Endothelial cell (in vitro differentiated cells): Measurements from ENCODE around the gene MARCHF10. TPM values are rescaled to one million over a fixed set of nuclear protein-coding genes. Genes with fewer than 3 reads are reported as not detected.
"Not testable (repeated sequence)": the region's sequence is repeated elsewhere in the genome, so short reads cannot be mapped to it uniquely, and the experiment has no call there.

ENCODE experiments used
- DNase-seq: peaks from one replicate; pipeline ENCODE4 v3.0.0; 2021; ENCODE audit warnings: low spot score
- H3K27ac Mint-ChIP-seq: one replicate; pipeline ENCODE4 v1.8.0; 2021; ENCODE audit warnings: mixed read lengths, inconsistent platforms; ENCODE audit not compliant: unreplicated experiment
- H3K27me3 Mint-ChIP-seq: one replicate; pipeline ENCODE4 v1.8.0; 2021; ENCODE audit warnings: mild to moderate bottlenecking, moderate library complexity, mixed read lengths, inconsistent platforms; ENCODE audit not compliant: unreplicated experiment
- H3K36me3 Mint-ChIP-seq: one replicate; pipeline ENCODE4 v1.8.0; 2021; ENCODE audit warnings: mild to moderate bottlenecking, low read depth, mixed read lengths, inconsistent platforms; ENCODE audit not compliant: unreplicated experiment
- H3K4me1 Mint-ChIP-seq: one replicate; pipeline ENCODE4 v1.8.0; 2021; ENCODE audit warnings: mild to moderate bottlenecking, mixed read lengths, inconsistent platforms; ENCODE audit not compliant: unreplicated experiment
- H3K4me3 Mint-ChIP-seq: one replicate; pipeline ENCODE4 v1.8.0; 2021; ENCODE audit warnings: mild to moderate bottlenecking, mixed read lengths, inconsistent platforms; ENCODE audit not compliant: unreplicated experiment
- H3K9me3 Mint-ChIP-seq: one replicate; pipeline ENCODE4 v1.8.0; 2021; ENCODE audit warnings: mixed read lengths, inconsistent platforms; ENCODE audit not compliant: unreplicated experiment
- total RNA-seq: library from RNA; stranded (reverse); fragmentation: NEBNext Ultra II Directional; extraction: Animal tissue kit (Norgen Biotek cat#: 25700); gene quantifications from one replicate; pipeline ENCODE4 v1.2.1, GENCODE V29; 2021; ENCODE audit not compliant: unreplicated experiment
- TF ChIP-seq, protein P1 (sequence below): fragments of 200-600 bp; sonication (generic); IDR thresholded peaks from one replicate; pipeline ENCODE4 v1.5.0; 2021; ENCODE audit warnings: antibody characterized with exemption; ENCODE audit not compliant: unreplicated experiment

MARCHF10 gene
- total RNA-seq, 1 donor from 2014 or later = not detected

DNA sequence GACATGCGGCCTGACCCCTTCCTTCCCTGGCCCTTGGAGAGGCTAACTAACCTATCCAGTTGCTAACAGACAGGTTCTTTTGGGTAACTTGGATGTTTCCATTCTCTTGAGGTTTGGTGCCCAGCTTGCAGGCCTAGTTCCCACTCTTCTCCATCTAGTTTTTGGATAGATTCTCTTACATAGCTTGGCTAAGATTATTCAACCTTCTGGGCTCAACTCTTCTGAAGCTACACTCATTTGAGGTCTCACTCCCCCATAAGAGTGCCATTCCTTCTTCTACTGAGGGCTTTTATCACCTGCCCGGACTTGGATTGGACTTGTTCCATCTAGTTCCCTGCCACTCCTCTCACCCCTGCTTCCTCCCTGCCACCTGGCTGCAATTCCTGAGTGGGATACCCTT, 44.1 kb upstream of the MARCHF10 start:
- Mint-ChIP-seq H3K4me3 (no peak overlapping the region), H3K4me1 (no peaks in the 10 kb centered on the region), H3K36me3 (no peaks in the 10 kb centered on the region), H3K9me3 (no peaks in the 10 kb centered on the region), H3K27me3 (peaks cover 1% of the 10 kb centered on the region), H3K27ac (no peak overlapping the region)
- no peak for DNase-seq
- TF ChIP-seq, protein P1, sequence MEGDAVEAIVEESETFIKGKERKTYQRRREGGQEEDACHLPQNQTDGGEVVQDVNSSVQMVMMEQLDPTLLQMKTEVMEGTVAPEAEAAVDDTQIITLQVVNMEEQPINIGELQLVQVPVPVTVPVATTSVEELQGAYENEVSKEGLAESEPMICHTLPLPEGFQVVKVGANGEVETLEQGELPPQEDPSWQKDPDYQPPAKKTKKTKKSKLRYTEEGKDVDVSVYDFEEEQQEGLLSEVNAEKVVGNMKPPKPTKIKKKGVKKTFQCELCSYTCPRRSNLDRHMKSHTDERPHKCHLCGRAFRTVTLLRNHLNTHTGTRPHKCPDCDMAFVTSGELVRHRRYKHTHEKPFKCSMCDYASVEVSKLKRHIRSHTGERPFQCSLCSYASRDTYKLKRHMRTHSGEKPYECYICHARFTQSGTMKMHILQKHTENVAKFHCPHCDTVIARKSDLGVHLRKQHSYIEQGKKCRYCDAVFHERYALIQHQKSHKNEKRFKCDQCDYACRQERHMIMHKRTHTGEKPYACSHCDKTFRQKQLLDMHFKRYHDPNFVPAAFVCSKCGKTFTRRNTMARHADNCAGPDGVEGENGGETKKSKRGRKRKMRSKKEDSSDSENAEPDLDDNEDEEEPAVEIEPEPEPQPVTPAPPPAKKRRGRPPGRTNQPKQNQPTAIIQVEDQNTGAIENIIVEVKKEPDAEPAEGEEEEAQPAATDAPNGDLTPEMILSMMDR = no peak

DNA sequence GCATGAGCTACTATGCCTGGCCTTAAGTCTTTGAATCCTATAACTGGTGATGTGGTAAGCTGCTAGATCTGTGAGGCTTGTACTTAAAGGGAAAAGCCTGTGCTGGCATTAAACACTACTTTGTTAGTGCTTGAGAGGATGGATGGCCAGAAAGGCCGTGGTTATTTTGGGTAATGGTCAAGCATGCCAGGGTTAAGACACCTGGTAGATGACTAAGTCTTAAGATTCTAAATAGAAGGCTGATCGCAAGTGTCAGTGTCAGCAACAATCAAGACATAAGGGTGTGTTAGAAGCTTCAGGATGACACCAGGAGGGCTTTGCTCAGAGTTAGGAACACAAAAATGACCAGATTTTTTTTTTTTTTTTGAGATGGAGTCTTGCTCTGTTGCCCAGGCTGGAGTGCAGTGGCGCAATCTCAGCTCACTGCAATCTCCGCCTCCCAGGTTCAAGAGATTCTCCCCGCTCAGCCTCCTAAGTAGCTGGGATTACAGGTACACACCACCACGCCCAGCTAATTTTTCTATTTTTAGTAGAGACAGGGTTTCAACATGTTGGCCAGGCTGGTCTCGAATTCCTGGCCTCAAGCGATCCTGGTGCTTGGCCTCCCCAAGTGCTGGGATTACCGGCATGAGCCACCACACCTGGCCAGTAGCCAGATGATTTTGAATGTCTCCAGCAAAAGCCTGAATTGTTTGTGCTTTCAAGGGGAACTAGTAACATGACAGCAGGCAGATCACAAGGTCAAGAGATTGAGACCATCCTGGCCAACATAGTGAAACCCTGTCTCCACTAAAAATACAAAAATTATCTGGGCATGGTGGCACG, 41.7 kb upstream of the MARCHF10 start:
- H3K4me1 Mint-ChIP-seq, DNase-seq, H3K4me3 Mint-ChIP-seq, H3K36me3 Mint-ChIP-seq, H3K27ac Mint-ChIP-seq, H3K9me3 Mint-ChIP-seq, H3K27me3 Mint-ChIP-seq: not testable (repeated sequence)

DNA sequence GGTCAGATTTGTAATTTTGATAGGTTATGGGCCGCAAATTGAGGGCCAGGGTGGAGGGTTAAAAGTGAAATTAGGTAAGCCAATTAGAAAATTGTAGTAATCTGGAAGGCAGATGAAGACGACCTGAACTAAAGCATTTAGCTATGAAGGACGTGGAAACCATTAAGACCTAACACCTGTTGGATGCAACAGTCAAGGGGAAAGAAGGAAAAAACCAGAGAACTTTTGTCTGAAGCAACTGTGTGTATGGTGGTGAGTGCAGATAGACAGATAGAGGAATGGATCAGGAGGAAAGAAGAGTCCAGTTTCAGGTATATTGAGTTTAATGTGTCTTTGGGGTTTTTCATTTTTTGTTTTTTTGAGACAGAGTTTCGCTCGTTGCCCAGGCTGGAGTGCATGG, 40.2 kb upstream of the MARCHF10 start:
- TF ChIP-seq, protein P1 = no peak
- Mint-ChIP-seq H3K4me3 (no peak overlapping the region), H3K27ac (no peak overlapping the region)

DNA sequence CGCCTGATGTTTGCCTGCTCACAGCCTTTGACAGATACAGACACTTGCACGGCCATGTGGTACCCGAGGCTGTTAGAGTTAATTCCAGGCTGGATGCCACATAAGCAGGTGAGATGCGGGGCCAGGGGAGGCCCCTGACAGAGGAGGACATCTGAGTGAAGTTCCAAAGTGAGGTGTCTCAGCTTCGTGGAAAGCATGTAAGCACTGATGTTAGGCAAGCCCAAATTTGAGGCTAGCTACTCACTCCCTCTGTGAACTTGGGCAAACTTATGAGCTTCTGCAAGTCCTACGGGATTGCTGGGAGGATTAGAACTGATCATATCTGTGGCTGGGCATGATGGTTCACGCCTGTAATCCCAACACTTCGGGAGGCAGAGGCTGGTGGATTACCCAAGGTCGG, 39.3 kb upstream of the MARCHF10 start:
- TF ChIP-seq, protein P1 = no peak
- H3K27me3 Mint-ChIP-seq = peaks cover 2% of the 10 kb centered on the region
- H3K4me1 Mint-ChIP-seq = no peaks in the 10 kb centered on the region
- DNase-seq = no peak
- H3K9me3 Mint-ChIP-seq = no peaks in the 10 kb centered on the region
- H3K4me3 Mint-ChIP-seq = no peak overlapping the region
- H3K27ac Mint-ChIP-seq = no peak overlapping the region
- no peaks in the 10 kb centered on the region for H3K36me3 Mint-ChIP-seq

More for the DNA sequence above, 40.2 kb upstream of the MARCHF10 start:
- no peaks in the 10 kb centered on the region for H3K4me1 Mint-ChIP-seq
- H3K36me3 Mint-ChIP-seq = no peaks in the 10 kb centered on the region
- H3K27me3 Mint-ChIP-seq = peaks cover 2% of the 10 kb centered on the region
- DNase-seq = no peak
- H3K9me3 Mint-ChIP-seq = no peaks in the 10 kb centered on the region

DNA sequence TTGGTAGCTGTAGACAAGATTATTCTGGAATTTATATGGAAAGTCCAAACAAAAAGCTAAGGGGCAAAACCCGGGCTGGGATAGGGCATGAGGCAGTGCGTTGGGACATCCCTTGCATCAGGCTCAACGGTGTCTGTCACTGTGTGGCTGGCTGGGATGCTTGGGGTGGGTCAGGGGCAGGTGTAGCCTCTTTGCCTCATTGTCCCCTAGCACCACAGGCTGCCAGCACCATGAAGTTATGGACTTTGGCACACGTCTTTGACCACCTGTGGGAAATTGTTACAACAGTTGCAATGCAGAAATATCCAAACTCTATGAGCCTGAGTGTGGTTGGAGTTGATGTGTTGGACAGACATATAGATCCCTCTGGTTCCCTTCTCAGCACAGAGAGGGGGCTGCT, 32.8 kb upstream of the MARCHF10 start:
- no peaks in the 10 kb centered on the region for H3K9me3 Mint-ChIP-seq
- peaks cover 5% of the 10 kb centered on the region for H3K27me3 Mint-ChIP-seq
- no peak for DNase-seq
- no peak overlapping the region for H3K4me3 Mint-ChIP-seq
- peaks cover 4% of the 10 kb centered on the region for H3K36me3 Mint-ChIP-seq
- H3K27ac Mint-ChIP-seq = no peak overlapping the region
- TF ChIP-seq, protein P1 = no peak
- no peaks in the 10 kb centered on the region for H3K4me1 Mint-ChIP-seq

DNA sequence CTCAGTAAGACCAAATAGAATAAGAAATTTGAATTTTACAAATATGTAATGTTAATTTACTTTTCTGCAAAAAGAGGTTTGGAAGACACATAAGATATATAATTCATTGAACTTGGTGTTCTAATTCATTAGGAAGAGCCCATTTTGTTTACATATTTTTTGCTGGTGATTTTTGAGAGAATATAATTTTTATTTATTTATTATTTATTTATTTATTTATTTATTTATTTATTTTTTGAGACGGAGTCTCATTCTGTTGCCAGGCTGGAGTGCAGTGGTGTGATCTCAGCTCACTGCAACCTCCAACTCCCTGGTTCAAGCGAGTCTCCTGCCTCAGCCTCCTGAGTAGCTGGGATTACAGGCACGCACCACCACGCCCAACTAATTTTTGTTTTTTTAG, 25.7 kb upstream of the MARCHF10 start:
- not testable (repeated sequence) for H3K4me3 Mint-ChIP-seq, H3K9me3 Mint-ChIP-seq, H3K4me1 Mint-ChIP-seq, H3K36me3 Mint-ChIP-seq, H3K27me3 Mint-ChIP-seq, H3K27ac Mint-ChIP-seq, DNase-seq
